GM20000 (cell line): Measurements from ENCODE around the gene PHACTR1.
A peak's percentile ranks its signal among the peaks of the same experiment; 100 is the strongest.

Source experiments
- DNase-seq: peaks from one replicate; pipeline ENCODE4 v3.0.0; 2012; ENCODE audit warnings: low spot score
- TF ChIP-seq, protein P1 (sequence below): IDR thresholded peaks from 2 replicates; pipeline ENCODE4 v1.5.1; 2012; ENCODE audit warnings: mild to moderate bottlenecking, control low read depth; ENCODE audit errors: extremely low read depth, missing control alignments

The PHACTR1 gene

DNA sequence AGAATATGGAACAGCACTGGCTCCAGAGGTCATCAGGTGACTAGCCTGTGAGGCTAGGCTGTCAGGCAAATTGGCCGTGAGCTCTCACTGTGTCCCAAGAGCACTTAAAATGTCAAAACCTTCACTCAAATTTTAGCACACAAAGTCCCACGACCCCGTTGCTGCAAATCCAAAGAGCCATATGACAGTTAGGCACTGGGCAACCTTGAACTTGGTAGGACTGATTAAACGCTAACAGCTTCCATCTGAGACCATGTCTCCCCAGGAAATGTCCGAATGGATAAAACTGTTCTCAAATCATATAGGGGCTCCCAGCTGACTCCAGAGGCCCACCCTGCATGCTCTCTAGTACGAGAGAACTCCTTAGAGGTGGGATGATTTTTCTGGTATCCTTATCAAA, 196.6 kb downstream of the PHACTR1 start:
- TF ChIP-seq, protein P1, sequence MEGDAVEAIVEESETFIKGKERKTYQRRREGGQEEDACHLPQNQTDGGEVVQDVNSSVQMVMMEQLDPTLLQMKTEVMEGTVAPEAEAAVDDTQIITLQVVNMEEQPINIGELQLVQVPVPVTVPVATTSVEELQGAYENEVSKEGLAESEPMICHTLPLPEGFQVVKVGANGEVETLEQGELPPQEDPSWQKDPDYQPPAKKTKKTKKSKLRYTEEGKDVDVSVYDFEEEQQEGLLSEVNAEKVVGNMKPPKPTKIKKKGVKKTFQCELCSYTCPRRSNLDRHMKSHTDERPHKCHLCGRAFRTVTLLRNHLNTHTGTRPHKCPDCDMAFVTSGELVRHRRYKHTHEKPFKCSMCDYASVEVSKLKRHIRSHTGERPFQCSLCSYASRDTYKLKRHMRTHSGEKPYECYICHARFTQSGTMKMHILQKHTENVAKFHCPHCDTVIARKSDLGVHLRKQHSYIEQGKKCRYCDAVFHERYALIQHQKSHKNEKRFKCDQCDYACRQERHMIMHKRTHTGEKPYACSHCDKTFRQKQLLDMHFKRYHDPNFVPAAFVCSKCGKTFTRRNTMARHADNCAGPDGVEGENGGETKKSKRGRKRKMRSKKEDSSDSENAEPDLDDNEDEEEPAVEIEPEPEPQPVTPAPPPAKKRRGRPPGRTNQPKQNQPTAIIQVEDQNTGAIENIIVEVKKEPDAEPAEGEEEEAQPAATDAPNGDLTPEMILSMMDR = no peak
- no peak for DNase-seq

GRCh38 chr6:12916006-12916405, 199.4 kb downstream of the PHACTR1 start:
- DNase-seq = no peak
- TF ChIP-seq, protein P1 = no peak

GRCh38 chr6:12916420-12917136, 200.0 kb downstream of the PHACTR1 start:
- TF ChIP-seq, protein P1 = no peak
- no peak for DNase-seq

DNA sequence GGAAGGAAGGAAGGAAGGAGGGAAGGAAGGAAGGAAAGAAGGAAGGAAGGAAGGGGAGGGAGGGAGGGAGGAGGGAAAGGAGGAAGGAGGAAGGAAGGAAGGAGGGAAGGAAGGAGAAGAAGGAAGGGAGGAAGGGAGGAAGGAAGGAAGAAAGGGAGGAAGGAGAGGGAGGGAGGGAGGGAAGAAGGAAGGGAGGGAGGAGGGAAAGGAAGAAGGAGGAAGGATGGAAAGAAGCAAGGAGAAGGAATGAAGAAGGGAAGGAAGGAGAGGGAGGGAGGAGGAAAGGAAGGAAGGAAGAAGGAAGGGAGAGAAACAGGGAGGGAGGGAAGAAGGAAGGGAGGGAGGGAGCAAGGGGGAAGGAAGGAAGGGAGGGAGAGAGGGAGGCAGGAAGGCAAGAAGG, 204.9 kb downstream of the PHACTR1 start:
- no peak for DNase-seq
- TF ChIP-seq, protein P1 = no peak

GRCh38 chr6:12923644-12924235, 207.2 kb downstream of the PHACTR1 start:
- TF ChIP-seq, protein P1 = no peak
- peak; percentile 32 for DNase-seq

DNA sequence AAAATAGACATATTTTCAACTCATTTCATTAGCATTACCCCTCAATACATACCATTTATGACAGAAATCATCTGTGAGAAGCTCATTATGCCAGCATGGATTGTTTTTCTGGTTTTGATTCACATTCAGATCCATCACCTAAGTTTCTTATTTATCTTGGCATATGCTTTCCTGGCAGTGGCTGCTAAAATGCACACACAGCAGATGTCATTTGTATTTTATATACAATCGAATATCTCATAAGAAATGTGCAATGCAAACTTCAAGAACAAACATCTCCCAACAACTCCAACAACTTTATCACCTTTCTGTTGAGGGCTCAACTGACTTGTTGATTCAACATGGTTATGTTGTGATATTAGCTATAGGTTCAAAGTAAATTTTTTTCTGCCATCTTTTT, 208.3 kb downstream of the PHACTR1 start:
- no peak for DNase-seq
- TF ChIP-seq, protein P1 = no peak

DNA sequence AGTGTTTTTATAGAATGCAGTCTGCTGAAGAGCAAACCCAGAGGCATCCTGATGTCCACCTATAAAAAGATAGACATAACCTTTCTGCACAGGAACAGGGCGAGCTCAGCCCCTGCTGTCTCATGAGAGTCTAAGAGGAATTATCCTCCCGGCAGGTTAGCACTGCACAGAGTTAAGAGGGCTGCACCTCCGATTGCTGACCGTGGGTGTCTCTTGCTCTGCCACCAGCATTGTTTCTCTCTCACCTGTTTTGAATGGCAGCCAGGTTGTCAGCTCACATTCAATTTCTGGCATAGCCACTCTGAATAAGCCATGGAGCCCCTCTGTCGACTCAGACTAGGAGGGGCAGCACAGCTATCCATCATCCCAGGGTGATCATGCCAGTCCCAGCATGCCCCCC, 211.2 kb downstream of the PHACTR1 start:
- DNase-seq = no peak
- TF ChIP-seq, protein P1 = no peak
